ENCODE data around the gene PXDC1.

Gene PXDC1

GRCh38 chr6:3734023-3734422, 17.5 kb downstream of the PXDC1 start:
- peaks cover 60% of the 10 kb centered on the region for H3K4me1 ChIP-seq (ENCODE audit: control insufficient read depth, insufficient read depth, low read length)
- no peaks in the 10 kb centered on the region for H3K9me3 ChIP-seq (ENCODE audit: control insufficient read depth, low read length)
- peak overlapping the region; percentile 49 for H3K9ac ChIP-seq (ENCODE audit: low read length)
- peaks cover 95% of the 10 kb centered on the region for H3K36me3 ChIP-seq (ENCODE audit: control insufficient read depth, insufficient read depth, low read length, severe bottlenecking)
- H3K27me3 ChIP-seq (replicated peaks; ENCODE audit: control insufficient read depth, insufficient read depth, low read length), result no peaks in the 10 kb centered on the region
- H3K4me3 ChIP-seq (ENCODE audit: low read length), result no peak overlapping the region
- no peak for DNase-seq (ENCODE audit: low read depth)

GRCh38 chr6:3733321-3733925, 18.1 kb downstream of the PXDC1 start:
- Histone ChIP-seq H3K4me3 (ENCODE audit: low read length) (no peak overlapping the region), H3K36me3 (ENCODE audit: control insufficient read depth, insufficient read depth, low read length, severe bottlenecking) (peaks cover 95% of the 10 kb centered on the region), H3K27me3 (replicated peaks; ENCODE audit: control insufficient read depth, insufficient read depth, low read length) (no peaks in the 10 kb centered on the region), H3K9me3 (ENCODE audit: control insufficient read depth, low read length) (no peaks in the 10 kb centered on the region), H3K9ac (ENCODE audit: low read length) (peak overlapping the region; percentile 49), H3K4me1 (ENCODE audit: control insufficient read depth, insufficient read depth, low read length) (peaks cover 54% of the 10 kb centered on the region)
- DNase-seq (ENCODE audit: low read depth), result no peak

- Histone ChIP-seq H3K4me1 (ENCODE audit: control insufficient read depth, insufficient read depth, low read length) (peaks cover 45% of the 10 kb centered on the region), H3K9me3 (ENCODE audit: control insufficient read depth, low read length) (no peaks in the 10 kb centered on the region), H3K9ac (ENCODE audit: low read length) (peak overlapping the region; percentile 15), H3K27me3 (replicated peaks; ENCODE audit: control insufficient read depth, insufficient read depth, low read length) (no peaks in the 10 kb centered on the region), H3K36me3 (ENCODE audit: control insufficient read depth, insufficient read depth, low read length, severe bottlenecking) (peaks cover 95% of the 10 kb centered on the region), H3K4me3 (ENCODE audit: low read length) (no peak overlapping the region)
- DNase-seq (ENCODE audit: low read depth), result peak; percentile 91
Measured at GRCh38 chr6:3732345-3733141, 19.0 kb downstream of the PXDC1 start.

DNA sequence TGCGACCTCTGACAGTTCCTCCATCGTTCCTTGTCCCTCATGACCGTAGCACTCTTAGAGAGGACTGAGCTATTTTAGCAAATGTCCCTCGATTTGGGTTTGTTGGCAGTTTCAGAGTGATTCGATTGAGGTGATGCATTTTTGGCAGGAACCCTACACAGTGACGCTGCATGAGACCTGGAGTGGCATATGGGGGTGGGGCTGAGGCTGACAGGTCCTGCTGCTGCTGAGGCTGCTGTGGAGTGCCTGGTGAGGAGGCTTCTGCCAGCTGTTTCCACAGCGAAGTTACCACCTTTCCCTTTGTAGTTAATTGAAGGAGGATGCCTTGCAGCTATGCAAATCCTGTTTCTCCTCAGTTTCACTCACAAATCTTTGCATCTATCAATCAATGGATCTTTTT, 19.8 kb downstream of the PXDC1 start:
- Histone ChIP-seq H3K36me3 (ENCODE audit: control insufficient read depth, insufficient read depth, low read length, severe bottlenecking) (peaks cover 95% of the 10 kb centered on the region), H3K27me3 (replicated peaks; ENCODE audit: control insufficient read depth, insufficient read depth, low read length) (no peaks in the 10 kb centered on the region), H3K9ac (ENCODE audit: low read length) (peak overlapping the region; percentile 15), H3K4me3 (ENCODE audit: low read length) (no peak overlapping the region), H3K4me1 (ENCODE audit: control insufficient read depth, insufficient read depth, low read length) (peaks cover 43% of the 10 kb centered on the region), H3K9me3 (ENCODE audit: control insufficient read depth, low read length) (no peaks in the 10 kb centered on the region)
- no peak for DNase-seq (ENCODE audit: low read depth)

DNA sequence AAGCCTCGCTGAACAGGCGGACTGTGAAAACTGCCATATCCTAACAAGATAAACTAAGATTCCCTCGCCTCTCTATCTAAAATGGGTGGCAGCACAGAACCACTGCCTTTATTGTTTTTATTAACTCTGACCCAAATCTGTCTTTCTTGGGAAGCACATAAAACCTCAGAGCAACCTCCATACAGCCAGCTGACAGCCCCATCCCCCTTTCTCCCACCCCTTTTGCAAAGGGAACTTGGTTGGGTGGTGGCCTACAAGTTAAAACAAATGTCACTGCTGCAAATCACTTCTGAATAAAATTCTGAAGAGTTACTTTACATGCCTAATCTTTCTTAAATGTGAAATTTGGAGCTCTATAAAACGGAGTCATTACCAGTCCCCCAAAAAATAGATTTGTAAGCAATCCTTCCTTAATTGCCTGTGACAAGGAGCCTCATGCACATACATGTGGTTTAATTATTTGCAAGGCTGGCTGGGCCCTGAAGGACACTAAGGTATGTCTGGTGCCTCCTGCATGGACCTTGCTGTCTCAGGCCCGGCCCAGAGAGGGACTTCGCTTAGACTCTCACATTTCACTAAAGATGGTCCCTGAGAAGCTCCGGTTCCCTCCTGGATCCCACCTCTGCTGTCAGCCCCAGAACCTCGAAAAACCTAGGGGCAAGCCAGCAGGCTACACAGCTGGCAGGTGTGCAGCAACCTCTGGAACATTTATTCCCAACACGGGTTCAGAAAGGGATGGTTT, 21.7 kb downstream of the PXDC1 start:
- no peaks in the 10 kb centered on the region for H3K27me3 ChIP-seq (replicated peaks; ENCODE audit: control insufficient read depth, insufficient read depth, low read length)
- peak overlapping the region; percentile 9 for H3K9ac ChIP-seq (ENCODE audit: low read length)
- H3K4me3 ChIP-seq (ENCODE audit: low read length), result no peak overlapping the region
- peaks cover 91% of the 10 kb centered on the region for H3K36me3 ChIP-seq (ENCODE audit: control insufficient read depth, insufficient read depth, low read length, severe bottlenecking)
- H3K4me1 ChIP-seq (ENCODE audit: control insufficient read depth, insufficient read depth, low read length), result peaks cover 52% of the 10 kb centered on the region
- DNase-seq (ENCODE audit: low read depth), result no peak
- no peaks in the 10 kb centered on the region for H3K9me3 ChIP-seq (ENCODE audit: control insufficient read depth, low read length)

DNA sequence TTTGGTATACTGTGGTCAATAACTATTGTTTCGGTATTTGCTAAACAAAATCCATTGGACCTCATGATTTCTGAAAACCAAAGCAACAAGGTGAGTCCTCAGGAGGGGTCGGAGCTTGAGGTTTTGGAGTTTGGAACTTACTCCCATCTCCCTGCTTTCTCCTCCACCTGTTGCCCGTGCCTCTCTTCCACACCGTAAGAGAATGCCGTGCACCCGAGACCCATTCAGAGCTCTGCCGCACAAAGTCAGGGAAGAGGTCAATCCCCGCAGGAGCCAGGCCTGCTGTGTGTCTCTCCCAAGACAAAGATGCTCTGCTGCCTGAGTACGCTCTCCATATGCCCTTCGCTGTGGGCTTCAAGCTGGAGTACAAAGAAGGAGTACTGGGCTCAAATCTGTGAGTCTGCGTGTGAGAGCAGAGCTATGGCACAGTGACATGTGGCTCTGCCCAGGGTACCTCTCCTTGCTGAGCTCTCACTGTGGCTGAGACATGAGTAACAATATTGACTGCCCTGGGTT, 23.9 kb downstream of the PXDC1 start:
- H3K36me3 ChIP-seq (ENCODE audit: control insufficient read depth, insufficient read depth, low read length, severe bottlenecking), result peaks cover 86% of the 10 kb centered on the region
- H3K9me3 ChIP-seq (ENCODE audit: control insufficient read depth, low read length), result no peaks in the 10 kb centered on the region
- H3K4me1 ChIP-seq (ENCODE audit: control insufficient read depth, insufficient read depth, low read length), result peaks cover 58% of the 10 kb centered on the region
- H3K27me3 ChIP-seq (replicated peaks; ENCODE audit: control insufficient read depth, insufficient read depth, low read length), result no peaks in the 10 kb centered on the region
- DNase-seq (ENCODE audit: low read depth), result no peak
- no peak overlapping the region for H3K4me3 ChIP-seq (ENCODE audit: low read length)
- peak overlapping the region; percentile 65 for H3K9ac ChIP-seq (ENCODE audit: low read length)

DNA sequence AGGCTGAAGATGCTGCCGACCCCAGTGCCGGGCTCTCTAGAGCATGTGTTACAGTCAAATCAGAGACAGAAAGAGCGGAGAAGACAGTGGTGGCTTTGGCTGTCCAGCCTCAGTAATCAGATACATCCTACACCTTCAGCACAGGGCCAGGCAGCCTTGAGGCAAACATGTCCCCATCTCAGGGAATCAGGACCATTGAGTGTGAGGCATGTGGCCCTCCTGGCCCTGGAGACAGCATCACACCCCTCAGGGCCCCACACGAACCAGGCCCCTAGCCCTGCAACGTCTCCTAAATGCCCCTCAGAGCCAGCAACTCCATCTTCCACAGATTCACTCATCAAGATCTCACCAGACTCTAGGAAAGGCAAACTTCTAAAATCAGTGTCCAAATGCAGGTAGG, 24.5 kb downstream of the PXDC1 start:
- Histone ChIP-seq H3K4me3 (ENCODE audit: low read length) (no peak overlapping the region), H3K36me3 (ENCODE audit: control insufficient read depth, insufficient read depth, low read length, severe bottlenecking) (peaks cover 89% of the 10 kb centered on the region), H3K9ac (ENCODE audit: low read length) (peak overlapping the region; percentile 65), H3K9me3 (ENCODE audit: control insufficient read depth, low read length) (no peaks in the 10 kb centered on the region), H3K4me1 (ENCODE audit: control insufficient read depth, insufficient read depth, low read length) (peaks cover 52% of the 10 kb centered on the region), H3K27me3 (replicated peaks; ENCODE audit: control insufficient read depth, insufficient read depth, low read length) (no peaks in the 10 kb centered on the region)
- DNase-seq (ENCODE audit: low read depth), result no peak

DNA sequence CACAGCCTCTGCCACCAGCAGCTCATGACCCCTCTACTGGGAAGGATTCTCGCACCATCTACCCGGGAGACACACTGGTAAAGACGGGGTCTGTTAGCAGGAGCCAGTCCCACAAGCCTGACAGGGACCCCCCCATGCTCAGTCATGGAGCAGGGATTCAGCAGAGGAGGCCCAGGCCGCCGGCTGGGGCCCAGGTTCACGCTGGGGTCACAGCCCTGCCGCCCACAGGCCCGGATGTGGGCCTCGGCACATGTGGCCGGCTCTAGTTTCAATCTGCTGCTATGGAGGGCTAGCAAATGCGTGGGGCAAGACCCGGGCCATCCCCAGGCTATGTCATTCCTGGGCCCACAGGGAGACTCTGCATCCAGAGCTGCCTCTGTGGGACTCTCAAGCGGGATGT, 25.1 kb downstream of the PXDC1 start:
- Histone ChIP-seq H3K4me3 (ENCODE audit: low read length) (no peak overlapping the region), H3K9ac (ENCODE audit: low read length) (peak overlapping the region; percentile 65), H3K9me3 (ENCODE audit: control insufficient read depth, low read length) (no peaks in the 10 kb centered on the region), H3K4me1 (ENCODE audit: control insufficient read depth, insufficient read depth, low read length) (peaks cover 46% of the 10 kb centered on the region), H3K27me3 (replicated peaks; ENCODE audit: control insufficient read depth, insufficient read depth, low read length) (no peaks in the 10 kb centered on the region), H3K36me3 (ENCODE audit: control insufficient read depth, insufficient read depth, low read length, severe bottlenecking) (peaks cover 89% of the 10 kb centered on the region)
- DNase-seq (ENCODE audit: low read depth), result no peak

GRCh38 chr6:3725145-3726047, 26.1 kb downstream of the PXDC1 start:
- H3K4me3 ChIP-seq (ENCODE audit: low read length), result peak overlapping the region; percentile 17
- H3K9ac ChIP-seq (ENCODE audit: low read length), result peak overlapping the region; percentile 65
- no peaks in the 10 kb centered on the region for H3K27me3 ChIP-seq (replicated peaks; ENCODE audit: control insufficient read depth, insufficient read depth, low read length)
- DNase-seq (ENCODE audit: low read depth), result no peak
- H3K4me1 ChIP-seq (ENCODE audit: control insufficient read depth, insufficient read depth, low read length), result peaks cover 43% of the 10 kb centered on the region
- H3K36me3 ChIP-seq (ENCODE audit: control insufficient read depth, insufficient read depth, low read length, severe bottlenecking), result peaks cover 82% of the 10 kb centered on the region
- no peaks in the 10 kb centered on the region for H3K9me3 ChIP-seq (ENCODE audit: control insufficient read depth, low read length)

- Histone ChIP-seq H3K36me3 (ENCODE audit: control insufficient read depth, insufficient read depth, low read length, severe bottlenecking) (peaks cover 76% of the 10 kb centered on the region), H3K9me3 (ENCODE audit: control insufficient read depth, low read length) (no peaks in the 10 kb centered on the region), H3K27me3 (replicated peaks; ENCODE audit: control insufficient read depth, insufficient read depth, low read length) (no peaks in the 10 kb centered on the region), H3K9ac (ENCODE audit: low read length) (peak overlapping the region; percentile 65), H3K4me3 (ENCODE audit: low read length) (no peak overlapping the region), H3K4me1 (ENCODE audit: control insufficient read depth, insufficient read depth, low read length) (peaks cover 42% of the 10 kb centered on the region)
- DNase-seq (ENCODE audit: low read depth), result peak; percentile 39
Measured at GRCh38 chr6:3724451-3725144, 26.9 kb downstream of the PXDC1 start.

Data from adipocyte (in vitro differentiated cells).